Osteoblast (primary cell): ENCODE measurements around the gene FLVCR2. TPM values are rescaled to one million over a fixed set of nuclear protein-coding genes. Genes with fewer than 3 reads are reported as not detected.

Experiments used
- DNase-seq: peaks from one replicate; pipeline ENCODE4 v3.0.0; 2011; ENCODE audit warnings: low spot score, mixed read lengths; ENCODE audit not compliant: insufficient read length; ENCODE audit errors: missing footprints
- H2AFZ ChIP-seq: 2 replicates; pipeline ENCODE4 v1.6.0; 2011; ENCODE audit warnings: mild to moderate bottlenecking, low read length
- H3K27ac ChIP-seq: 2 replicates; pipeline ENCODE4 v1.5.1; 2011; ENCODE audit warnings: mild to moderate bottlenecking, low read depth, low read length, moderate library complexity
- H3K27me3 ChIP-seq: 2 replicates; pipeline ENCODE4 v1.6.0; 2012; ENCODE audit warnings: mild to moderate bottlenecking, control low read depth, inconsistent platforms, low read length, moderate library complexity; ENCODE audit not compliant: insufficient read depth
- H3K36me3 ChIP-seq: 2 replicates; pipeline ENCODE4 v1.5.1; 2011; ENCODE audit warnings: mild to moderate bottlenecking, low read length, control low read depth, moderate library complexity; ENCODE audit not compliant: insufficient read depth
- H3K4me1 ChIP-seq: 2 replicates; pipeline ENCODE4 v1.5.1; 2011; ENCODE audit warnings: mild to moderate bottlenecking, low read length, control low read depth, moderate library complexity; ENCODE audit not compliant: insufficient read depth
- H3K4me2 ChIP-seq: 2 replicates; pipeline ENCODE4 v1.6.0; 2011; ENCODE audit warnings: mild to moderate bottlenecking, low read length; ENCODE audit not compliant: insufficient read depth
- H3K4me3 ChIP-seq: fragments of 200-600 bp; sonication (generic); 3 replicates; pipeline ENCODE4 v1.5.1; 2012; ENCODE audit warnings: mild to moderate bottlenecking, low read length, inconsistent platforms; ENCODE audit not compliant: insufficient read depth
- H3K79me2 ChIP-seq: 2 replicates; pipeline ENCODE4 v1.6.0; 2012; ENCODE audit warnings: mild to moderate bottlenecking, low read length, control low read depth, inconsistent platforms; ENCODE audit not compliant: insufficient read depth
- H3K9me3 ChIP-seq: 2 replicates; pipeline ENCODE4 v1.5.1; 2011; ENCODE audit warnings: low read depth, low read length, control low read depth
- H4K20me1 ChIP-seq: 2 replicates; pipeline ENCODE4 v1.6.0; 2012; ENCODE audit warnings: mild to moderate bottlenecking, low read length, control low read depth; ENCODE audit not compliant: insufficient read depth
- CTCF ChIP-seq: IDR thresholded peaks from 2 replicates; pipeline ENCODE4 v1.5.1; 2011; ENCODE audit warnings: mild to moderate bottlenecking, low read depth, low read length, moderate library complexity; ENCODE audit errors: extremely low read depth
- total RNA-seq: library from RNA; depleted of rRNA; stranded (reverse); fragments of >200 nt; gene quantifications from 2 replicates; pipeline ENCODE4 v1.2.3, GENCODE V29; 2012

FLVCR2 gene
- total RNA-seq, 1 donor, result 1.8 TPM

GRCh38 chr14:75640876-75641275, 62.5 kb downstream of the FLVCR2 start:
- Histone ChIP-seq H3K9me3 (no peaks in the 10 kb centered on the region), H3K27me3 (no peaks in the 10 kb centered on the region), H3K36me3 (no peaks in the 10 kb centered on the region), H3K4me2 (no peak overlapping the region), H4K20me1 (no peaks in the 10 kb centered on the region), H3K79me2 (no peaks in the 10 kb centered on the region), H3K4me1 (peaks cover 13% of the 10 kb centered on the region), H3K27ac (no peak overlapping the region), H3K4me3 (no peak overlapping the region), H2AFZ (no peak overlapping the region)
- TF ChIP-seq CTCF, result no peak
- DNase-seq, result no peak

GRCh38 chr14:75643985-75644384, 65.6 kb downstream of the FLVCR2 start:
- TF ChIP-seq CTCF, result no peak
- Histone ChIP-seq H3K27me3 (no peaks in the 10 kb centered on the region), H3K36me3 (no peaks in the 10 kb centered on the region), H4K20me1 (no peaks in the 10 kb centered on the region), H2AFZ (no peak overlapping the region), H3K4me3 (no peak overlapping the region), H3K27ac (no peak overlapping the region), H3K79me2 (no peaks in the 10 kb centered on the region), H3K9me3 (no peaks in the 10 kb centered on the region), H3K4me1 (peaks cover 32% of the 10 kb centered on the region), H3K4me2 (no peak overlapping the region)
- DNase-seq, result no peak

GRCh38 chr14:75645056-75645455, 66.6 kb downstream of the FLVCR2 start:
- peaks cover 35% of the 10 kb centered on the region for H3K4me1 ChIP-seq
- no peaks in the 10 kb centered on the region for H4K20me1 ChIP-seq
- no peak overlapping the region for H2AFZ ChIP-seq
- H3K4me2 ChIP-seq, result no peak overlapping the region
- H3K9me3 ChIP-seq, result no peaks in the 10 kb centered on the region
- no peak for DNase-seq
- no peak overlapping the region for H3K4me3 ChIP-seq
- H3K27ac ChIP-seq, result no peak overlapping the region
- H3K27me3 ChIP-seq, result no peaks in the 10 kb centered on the region
- H3K36me3 ChIP-seq, result peaks cover 4% of the 10 kb centered on the region
- no peaks in the 10 kb centered on the region for H3K79me2 ChIP-seq
- TF ChIP-seq CTCF, result no peak

GRCh38 chr14:75646762-75647161, 68.3 kb downstream of the FLVCR2 start:
- no peaks in the 10 kb centered on the region for H3K79me2 ChIP-seq
- no peaks in the 10 kb centered on the region for H4K20me1 ChIP-seq
- TF ChIP-seq CTCF, result no peak
- peak overlapping the region; percentile 85 for H3K27ac ChIP-seq
- H3K27me3 ChIP-seq, result no peaks in the 10 kb centered on the region
- no peaks in the 10 kb centered on the region for H3K9me3 ChIP-seq
- peaks cover 35% of the 10 kb centered on the region for H3K4me1 ChIP-seq
- H2AFZ ChIP-seq, result no peak overlapping the region
- peaks cover 15% of the 10 kb centered on the region for H3K36me3 ChIP-seq
- peak overlapping the region; percentile 67 for H3K4me2 ChIP-seq
- H3K4me3 ChIP-seq, result no peak overlapping the region
- DNase-seq, result no peak
